GM10266 (cell line): ENCODE data around the gene DISC1.

Source experiments
- DNase-seq: peaks from one replicate; pipeline ENCODE4 v3.0.0; 2012; ENCODE audit errors: extremely low spot score
- TF ChIP-seq, protein P1 (sequence below): IDR thresholded peaks from 2 replicates; pipeline ENCODE4 v1.5.1; 2012; ENCODE audit warnings: mild to moderate bottlenecking, low read depth; ENCODE audit not compliant: control insufficient read depth, insufficient read depth; ENCODE audit errors: missing control alignments

DISC1 gene

DNA sequence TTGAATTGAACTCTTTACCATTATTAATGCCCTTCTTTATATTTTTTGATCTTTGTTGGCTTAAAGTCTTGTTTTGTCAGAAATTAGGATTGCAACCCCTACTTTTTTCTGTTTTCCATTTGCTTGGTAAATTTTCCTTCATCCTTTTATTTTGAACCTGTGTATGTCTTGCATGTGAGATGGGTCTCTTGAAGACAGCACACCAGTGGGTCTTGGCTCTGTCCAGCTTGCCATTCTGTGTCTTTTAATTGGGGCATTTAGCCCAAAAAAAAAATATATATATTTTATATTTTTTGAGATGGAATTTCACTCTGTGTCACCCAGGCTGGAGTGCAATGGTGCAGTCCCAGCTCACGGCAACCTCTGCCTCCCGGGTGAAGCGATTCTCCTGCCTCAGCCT is 33.6 kb downstream of the DISC1 start:
- TF ChIP-seq, protein P1, sequence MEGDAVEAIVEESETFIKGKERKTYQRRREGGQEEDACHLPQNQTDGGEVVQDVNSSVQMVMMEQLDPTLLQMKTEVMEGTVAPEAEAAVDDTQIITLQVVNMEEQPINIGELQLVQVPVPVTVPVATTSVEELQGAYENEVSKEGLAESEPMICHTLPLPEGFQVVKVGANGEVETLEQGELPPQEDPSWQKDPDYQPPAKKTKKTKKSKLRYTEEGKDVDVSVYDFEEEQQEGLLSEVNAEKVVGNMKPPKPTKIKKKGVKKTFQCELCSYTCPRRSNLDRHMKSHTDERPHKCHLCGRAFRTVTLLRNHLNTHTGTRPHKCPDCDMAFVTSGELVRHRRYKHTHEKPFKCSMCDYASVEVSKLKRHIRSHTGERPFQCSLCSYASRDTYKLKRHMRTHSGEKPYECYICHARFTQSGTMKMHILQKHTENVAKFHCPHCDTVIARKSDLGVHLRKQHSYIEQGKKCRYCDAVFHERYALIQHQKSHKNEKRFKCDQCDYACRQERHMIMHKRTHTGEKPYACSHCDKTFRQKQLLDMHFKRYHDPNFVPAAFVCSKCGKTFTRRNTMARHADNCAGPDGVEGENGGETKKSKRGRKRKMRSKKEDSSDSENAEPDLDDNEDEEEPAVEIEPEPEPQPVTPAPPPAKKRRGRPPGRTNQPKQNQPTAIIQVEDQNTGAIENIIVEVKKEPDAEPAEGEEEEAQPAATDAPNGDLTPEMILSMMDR = no peak

DNA sequence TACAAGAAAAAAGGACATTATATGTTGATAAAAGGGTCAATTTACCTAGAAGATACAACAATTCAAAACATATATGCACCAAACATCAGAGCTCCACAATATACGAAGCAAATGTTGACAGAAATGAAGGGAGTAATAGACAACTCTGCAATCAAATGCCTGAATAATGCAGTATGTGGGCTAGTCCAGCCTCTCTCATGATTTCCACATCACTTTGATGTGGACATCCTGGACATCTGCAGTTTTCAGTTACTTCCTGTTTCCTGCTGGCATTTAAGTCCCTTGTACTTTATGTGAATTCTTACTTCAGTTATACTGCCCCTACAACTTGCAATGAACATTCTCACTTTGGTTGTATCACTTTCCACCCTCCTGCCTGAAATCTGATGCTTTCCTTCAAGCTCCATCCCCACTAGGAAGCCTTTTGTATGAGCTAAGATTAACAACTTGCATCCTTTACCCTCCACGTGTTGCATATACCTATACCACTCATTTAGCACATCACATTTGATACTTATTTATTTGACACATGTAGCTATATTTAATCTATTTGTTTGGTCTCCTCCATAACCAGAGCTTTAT is 36.7 kb downstream of the DISC1 start:
- DNase-seq = no peak
- TF ChIP-seq, protein P1 = no peak

More for the DNA sequence above, 33.6 kb downstream of the DISC1 start:
- DNase-seq = no peak

DNA sequence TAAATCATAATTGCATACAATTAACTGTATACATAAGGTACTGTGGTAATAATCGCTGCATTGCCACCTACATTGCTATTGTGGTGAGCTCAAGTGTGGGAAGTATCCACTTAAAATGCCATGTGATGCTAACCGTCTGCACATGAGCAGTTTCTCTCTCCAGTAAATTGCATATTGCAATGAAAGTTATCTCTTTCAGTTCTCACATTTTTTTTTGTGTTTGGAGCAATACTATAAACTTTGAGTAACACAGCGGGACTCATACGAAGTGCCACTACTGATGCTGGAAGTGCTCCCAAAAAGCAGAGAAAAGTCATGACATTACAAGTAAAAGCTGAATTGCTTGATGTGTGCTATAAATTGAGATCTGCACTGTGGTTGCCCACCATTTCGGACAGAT is 38.5 kb downstream of the DISC1 start:
- no peak for DNase-seq
- TF ChIP-seq, protein P1 = no peak

DNA sequence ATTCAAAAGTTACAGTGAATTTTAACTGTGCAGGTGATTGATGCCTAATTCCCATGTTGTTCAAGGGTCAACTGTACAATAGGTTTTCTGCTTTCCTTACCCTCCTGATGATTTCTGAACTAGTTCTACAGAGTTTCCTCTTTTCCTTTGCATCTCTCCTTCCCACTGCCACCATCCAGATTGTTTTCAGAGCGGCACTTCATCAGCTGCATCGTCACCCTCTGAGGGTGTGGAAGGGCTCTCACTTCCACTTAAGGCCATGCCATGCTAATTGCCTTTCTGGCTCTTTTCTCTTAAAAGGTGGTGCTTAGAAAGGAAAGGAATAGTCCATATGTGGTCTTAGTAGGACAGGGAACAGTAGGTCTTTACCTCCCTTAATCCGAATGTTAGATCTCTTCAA is 39.1 kb downstream of the DISC1 start:
- TF ChIP-seq, protein P1 = no peak

DNA sequence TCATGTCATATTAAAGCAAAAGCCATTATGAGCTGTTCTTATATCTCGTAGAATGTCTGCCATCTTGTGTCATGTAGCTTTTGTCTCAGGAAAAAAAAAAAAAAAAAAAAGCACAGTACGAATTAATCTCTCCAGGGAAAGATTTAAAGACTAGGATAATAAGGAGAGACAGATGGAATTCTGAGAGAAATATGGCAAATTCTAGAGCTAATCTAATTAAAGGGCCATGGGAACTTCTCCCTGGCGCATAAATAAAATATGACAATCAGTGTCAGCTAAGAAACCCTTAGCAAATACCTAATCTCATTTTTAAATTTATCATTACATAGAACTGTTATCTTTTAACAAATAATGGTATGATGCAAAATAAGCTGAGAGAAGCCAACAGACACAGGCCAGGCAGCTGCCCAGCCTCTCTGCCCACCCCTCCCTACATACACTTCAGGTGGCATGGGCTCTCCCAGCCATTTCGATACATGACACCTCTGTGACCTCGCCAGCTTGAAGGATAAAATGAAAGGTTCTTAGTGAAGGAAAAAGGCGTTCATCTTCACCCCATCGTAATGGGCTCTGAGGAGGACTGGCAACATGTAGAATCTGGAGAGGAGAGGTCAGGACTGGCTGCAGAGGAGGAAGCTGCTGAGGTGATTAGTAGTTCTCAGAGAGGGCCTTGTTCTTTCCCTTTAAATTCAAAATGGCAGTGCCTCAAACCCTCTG is 39.8 kb downstream of the DISC1 start:
- no peak for DNase-seq
- TF ChIP-seq, protein P1 = no peak

More for the DNA sequence above, 39.1 kb downstream of the DISC1 start:
- DNase-seq = no peak

DNA sequence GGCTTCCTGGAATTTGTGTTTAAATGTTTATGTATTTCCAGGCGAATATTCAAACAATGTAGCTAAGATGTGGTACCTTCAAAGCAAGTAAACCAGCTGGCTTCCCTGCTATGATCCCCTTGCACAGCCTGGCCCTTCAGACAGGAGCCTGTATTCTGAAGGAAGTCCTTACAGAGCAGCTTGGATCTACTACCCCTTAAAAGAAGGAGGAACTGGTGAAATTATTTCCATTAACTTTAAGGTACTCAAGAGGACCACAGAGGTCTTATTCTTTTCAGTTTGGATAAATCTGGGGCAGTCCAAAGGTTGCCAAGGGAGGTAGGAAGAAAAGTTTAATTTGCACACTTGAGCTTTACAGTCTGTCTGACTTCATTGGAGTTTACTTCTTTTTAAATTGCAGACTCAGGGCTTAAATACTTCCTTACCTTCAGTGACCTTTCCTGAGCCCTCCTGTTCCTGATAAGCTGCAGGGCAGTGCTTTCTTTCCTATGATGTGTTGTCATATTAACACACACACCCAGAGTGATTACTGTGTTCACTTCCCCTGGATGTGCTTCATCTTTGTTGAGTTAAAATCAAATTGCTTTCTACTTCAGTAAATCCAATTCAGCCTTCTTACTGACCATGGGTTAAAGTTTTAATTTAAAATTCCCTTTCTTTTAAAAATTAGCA is 40.5 kb downstream of the DISC1 start:
- TF ChIP-seq, protein P1 = no peak
- no peak for DNase-seq
